Tongue (tissue), 2 donors: ENCODE measurements around the gene DNAJC2. TPM values are rescaled to one million over a fixed set of nuclear protein-coding genes. Genes with fewer than 3 reads are reported as not detected.
"Not testable (repeated sequence)": the region's sequence is repeated elsewhere in the genome, so short reads cannot be mapped to it uniquely, and the experiment has no call there.

ENCODE experiments used
- DNase-seq: peaks from one replicate; pipeline ENCODE4 v3.0.0-alpha.2; 2015
- total RNA-seq: library from RNA; depleted of rRNA; stranded (reverse); fragments of >200 nt; gene quantifications from one replicate; pipeline ENCODE4 v1.2.3, GENCODE V29; 2014

DNAJC2 gene
- total RNA-seq, 1 donor from 2014 or later = 18.0 TPM

DNA sequence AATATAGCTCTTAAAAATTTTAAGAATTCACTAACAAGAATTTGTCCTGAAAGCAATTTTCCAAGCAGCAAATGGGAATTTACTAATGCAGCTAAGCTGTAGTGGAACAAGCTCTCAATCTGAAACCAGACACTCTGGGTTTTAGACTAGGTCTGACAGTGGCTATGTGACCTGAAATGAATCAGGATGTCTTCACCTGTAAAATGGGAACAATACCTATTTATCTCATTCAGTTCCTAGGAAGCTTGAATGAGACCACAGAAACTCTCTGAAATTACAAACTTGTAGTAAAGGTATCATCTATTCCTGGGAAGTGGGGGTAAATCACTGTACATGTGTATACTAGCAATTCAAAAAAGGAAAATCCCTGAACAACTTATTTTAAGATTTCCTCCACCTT lies 1.2 kb downstream of the DNAJC2 start:
- no peak for DNase-seq

DNA sequence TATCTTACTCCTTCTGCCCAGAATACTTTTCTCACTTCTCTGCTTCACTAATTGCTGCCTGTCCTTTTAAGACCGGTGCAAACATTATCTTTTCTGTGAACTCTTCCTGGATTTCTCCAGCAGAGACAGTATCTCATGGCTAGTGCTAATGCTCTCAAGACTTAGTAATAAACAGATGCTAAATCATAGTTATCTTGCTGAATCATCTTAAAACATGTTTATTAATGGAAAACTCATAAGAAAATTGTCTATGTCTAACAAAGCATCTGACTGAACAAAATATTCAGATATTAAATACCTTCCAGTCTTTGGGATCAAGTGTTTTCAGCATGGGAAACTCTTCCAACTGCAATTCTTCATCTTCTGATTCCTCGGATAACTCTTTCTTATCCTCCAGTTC lies 3.1 kb downstream of the DNAJC2 start:
- no peak for DNase-seq

GRCh38 chr7:103338864-103339263 lies 5.7 kb downstream of the DNAJC2 start:
- DNase-seq = no peak

DNA sequence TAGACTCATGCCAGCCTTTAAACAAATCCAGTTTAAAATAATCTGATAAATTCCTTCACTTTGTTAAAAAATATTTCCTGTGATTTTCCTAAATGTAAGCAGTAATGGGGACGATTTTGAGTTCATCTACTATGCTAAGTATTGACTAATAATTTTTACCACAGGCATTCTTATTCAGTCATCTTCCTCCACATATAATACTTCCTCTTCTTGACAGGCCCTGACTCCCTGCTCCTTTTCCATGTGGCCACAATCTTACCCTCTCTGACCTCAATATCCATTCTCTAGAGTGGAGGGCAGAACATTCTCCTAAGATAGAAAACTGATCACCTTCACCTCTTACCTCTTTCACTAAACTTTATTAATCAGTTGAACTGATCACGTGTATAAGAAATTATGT lies 7.8 kb downstream of the DNAJC2 start:
- DNase-seq = no peak

DNA sequence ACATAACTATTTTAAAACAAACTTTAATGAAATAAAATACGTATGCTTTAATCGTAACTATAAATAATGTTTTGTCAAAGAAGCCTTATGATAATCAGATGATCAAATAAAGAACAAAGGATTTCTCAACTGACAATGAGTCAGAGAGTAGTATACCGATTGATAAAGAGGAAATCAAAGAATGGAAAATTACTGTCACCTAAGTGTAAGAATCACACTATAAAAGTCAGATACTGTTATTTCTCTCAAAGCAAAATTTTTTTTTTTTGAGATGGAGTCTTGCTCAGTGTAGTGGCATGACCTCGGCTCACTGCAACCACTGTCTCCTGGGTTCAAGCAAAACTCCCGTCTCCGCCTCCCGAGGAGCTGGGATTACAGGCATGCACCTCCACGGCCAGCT lies 18.8 kb downstream of the DNAJC2 start:
- no peak for DNase-seq

DNA sequence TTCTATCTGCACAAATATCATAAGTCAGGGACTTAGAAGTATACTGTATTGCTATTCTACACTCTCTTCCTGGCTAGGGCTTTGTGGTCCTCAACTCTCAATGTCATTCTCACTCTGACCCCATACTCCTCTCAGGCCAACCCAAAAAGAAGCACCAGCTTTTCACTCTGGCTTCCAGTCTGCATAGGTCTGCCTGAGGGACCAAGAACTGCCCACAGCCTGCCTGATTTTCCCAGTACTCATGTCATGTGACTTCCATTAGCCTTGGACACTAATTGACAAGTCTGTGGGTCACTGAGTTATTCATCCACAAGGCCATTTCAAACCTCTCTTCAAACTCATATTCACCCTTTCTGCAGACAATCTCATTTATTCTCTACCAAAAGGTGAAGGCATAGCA lies 27.6 kb downstream of the DNAJC2 start:
- no peak for DNase-seq

DNA sequence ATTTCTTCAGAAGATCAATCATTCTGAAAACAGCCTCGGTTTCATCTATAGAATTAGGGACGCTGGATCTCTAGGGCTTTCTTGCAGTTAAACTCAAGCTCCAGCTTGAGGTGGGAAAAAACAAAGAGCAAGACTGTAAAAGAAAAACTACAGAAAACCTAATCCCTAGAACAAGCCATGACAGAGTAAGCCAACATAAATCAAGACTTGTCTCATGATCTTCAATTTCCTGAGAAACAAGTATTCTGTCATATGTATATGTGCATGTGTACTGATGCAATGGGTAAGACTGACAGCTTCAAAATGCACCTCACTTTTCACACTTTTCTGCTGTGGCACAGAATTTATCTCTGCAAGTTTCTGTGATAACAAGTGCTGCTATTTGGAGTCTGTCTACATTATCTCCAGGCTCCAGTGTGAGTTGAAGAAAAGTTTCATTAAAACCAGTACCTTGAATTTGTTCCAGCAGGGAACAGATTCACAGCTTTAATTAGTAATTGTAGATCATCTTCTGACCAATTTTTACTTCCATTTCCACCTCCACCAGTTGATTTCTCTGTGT lies 28.1 kb downstream of the DNAJC2 start:
- DNase-seq = no peak

- no peak for DNase-seq
These were observed 29.7 kb downstream of the DNAJC2 start for GRCh38 chr7:103314852-103315251.

DNA sequence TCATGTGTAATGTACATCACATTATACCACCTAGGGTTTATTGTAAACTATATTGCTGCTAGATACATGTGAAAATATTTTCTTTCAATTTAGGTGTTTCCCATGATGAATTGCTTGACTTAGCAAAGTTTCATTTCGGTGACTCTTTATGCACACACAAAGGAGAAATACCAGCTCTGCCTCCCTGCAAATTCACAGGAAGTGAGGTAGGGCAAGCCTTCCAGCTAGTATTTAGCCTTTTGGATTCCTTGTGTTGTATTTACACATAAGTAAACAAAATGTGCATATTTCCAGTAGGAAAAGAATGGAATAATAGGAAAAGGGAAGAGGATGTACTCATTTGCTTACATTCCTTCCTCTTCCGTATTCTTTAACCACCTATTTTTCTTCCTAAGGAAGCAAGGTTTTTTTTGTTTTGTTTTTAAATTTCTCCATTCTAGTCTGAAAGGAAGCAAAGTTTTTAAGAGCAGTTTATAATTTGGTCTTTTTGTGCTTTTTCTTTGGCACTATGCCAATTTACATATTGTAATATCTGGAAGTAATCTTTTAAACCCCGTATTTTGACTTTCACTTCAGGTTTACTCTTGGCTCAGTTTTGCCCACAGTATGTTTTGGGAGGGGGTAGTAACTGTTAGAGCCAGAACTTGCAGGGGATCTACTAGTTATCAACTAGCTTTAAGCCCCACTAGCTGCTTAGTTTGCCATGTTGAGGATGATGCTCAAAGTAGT lies 36.9 kb downstream of the DNAJC2 start:
- peak; percentile 10 for DNase-seq

GRCh38 chr7:103301441-103301840 lies 43.1 kb downstream of the DNAJC2 start:
- no peak for DNase-seq

DNA sequence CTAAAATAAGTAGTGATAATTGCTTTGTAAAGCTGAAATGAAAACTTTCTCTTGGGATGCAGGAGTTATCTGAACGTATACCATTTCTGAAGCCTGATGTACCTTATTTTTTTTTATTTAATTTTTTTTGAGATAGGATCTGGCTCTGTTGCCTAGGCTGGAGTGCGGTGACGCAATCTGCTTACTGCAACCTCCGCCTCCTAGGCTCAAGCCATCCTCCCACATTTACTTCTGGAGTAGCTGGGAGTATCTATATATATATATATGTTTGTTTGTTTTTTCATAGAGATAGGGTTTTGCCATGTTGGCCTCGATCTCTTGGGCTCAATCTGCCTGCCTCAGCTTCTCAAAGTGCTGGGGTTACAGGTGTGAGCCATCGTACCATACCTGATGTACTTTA lies 44.9 kb downstream of the DNAJC2 start:
- DNase-seq = no peak

- DNase-seq = no peak
These were observed 46.8 kb downstream of the DNAJC2 start for GRCh38 chr7:103297837-103298179.

DNA sequence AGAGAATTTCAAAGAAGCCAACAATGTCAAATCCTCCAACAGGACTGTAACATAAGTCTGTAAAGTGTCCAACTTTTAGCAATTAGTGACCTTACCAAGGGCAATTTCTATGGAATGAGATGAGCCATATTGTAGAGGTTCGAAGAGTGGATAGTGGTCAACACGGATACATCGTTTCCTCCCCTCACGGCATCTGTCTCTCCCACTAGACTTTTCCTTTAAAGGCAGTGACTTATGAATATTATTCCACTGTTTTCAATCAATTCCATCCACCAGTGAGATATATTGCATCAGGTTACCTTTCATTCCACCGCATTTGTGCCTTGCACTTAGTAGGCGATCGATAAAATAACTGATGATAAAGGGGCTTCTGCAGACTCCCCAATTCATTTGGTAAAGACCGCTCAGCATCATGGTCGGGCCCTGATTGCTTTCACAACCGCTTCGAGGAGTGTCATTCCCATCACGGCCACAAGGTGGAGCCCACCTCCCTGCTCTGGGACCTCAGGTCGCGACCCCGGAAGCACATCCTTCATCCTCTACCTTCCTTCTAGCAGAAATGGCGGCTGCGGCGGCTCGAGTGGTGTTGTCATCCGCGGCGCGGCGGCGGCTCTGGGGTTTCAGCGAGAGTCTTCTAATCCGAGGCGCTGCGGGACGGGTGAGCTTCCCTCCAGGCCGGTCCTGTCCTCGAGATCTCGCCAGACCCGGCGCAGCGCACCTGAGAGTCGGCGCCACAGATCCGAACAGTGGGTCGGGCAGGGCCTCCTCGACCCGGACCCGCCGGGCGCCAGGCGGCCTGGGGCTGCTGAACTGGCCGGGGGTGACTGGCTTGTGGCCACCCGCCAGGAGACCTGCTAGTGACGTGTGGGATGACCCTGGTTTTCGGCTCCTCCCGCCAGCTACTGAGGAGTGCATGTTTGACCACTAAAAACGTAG lies 47.4 kb downstream of the DNAJC2 start, which contains the start of gene PMPCB:
Gene PMPCB (plus strand): TSS at position 535 of the 936 bp plus-strand sequence. CDS start 25 bp downstream, at position 560.
- DNase-seq = peak; percentile 98

GRCh38 chr7:103293526-103293925 lies 51.0 kb downstream of the DNAJC2 start:
- no peak for DNase-seq

DNA sequence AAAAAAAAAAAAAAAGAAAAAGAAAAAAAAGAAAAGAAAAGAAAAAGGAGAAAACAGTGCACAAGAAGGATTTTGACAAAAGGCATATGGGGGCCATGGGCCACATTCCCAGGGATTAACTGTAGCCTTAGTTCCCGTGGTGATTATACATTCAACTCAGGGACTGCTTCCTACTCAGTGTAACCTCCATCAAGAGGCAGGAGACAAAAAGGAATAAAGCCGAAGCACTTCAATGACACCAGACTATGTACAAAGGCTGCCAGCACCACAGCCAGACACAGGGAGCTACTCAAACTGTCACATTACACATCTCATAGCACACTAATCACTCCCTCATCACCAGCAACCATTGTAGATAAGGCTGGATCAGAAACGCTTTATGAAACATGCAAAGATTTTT lies 52.4 kb downstream of the DNAJC2 start:
- DNase-seq = no peak

GRCh38 chr7:103282802-103283427 lies 61.7 kb downstream of the DNAJC2 start:
- DNase-seq = not testable (repeated sequence)

DNA sequence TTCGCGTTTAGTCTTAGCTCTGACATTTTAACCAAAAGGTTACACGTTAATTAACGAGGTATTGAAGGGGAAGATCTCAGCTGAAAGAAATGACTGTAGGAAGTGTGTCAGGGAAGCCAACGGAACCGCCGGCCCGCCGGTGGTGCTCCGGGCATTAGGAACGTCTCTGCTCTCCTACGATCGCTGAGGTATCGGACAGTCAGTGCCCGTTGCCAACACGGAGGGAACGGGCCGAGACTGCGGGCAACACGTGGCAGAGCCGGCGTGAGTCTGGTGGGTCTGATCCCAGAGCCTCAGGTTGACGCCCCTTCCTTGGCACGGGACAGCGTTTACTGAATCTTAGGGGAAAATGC lies 63.8 kb downstream of the DNAJC2 start:
- peak; percentile 20 for DNase-seq

DNA sequence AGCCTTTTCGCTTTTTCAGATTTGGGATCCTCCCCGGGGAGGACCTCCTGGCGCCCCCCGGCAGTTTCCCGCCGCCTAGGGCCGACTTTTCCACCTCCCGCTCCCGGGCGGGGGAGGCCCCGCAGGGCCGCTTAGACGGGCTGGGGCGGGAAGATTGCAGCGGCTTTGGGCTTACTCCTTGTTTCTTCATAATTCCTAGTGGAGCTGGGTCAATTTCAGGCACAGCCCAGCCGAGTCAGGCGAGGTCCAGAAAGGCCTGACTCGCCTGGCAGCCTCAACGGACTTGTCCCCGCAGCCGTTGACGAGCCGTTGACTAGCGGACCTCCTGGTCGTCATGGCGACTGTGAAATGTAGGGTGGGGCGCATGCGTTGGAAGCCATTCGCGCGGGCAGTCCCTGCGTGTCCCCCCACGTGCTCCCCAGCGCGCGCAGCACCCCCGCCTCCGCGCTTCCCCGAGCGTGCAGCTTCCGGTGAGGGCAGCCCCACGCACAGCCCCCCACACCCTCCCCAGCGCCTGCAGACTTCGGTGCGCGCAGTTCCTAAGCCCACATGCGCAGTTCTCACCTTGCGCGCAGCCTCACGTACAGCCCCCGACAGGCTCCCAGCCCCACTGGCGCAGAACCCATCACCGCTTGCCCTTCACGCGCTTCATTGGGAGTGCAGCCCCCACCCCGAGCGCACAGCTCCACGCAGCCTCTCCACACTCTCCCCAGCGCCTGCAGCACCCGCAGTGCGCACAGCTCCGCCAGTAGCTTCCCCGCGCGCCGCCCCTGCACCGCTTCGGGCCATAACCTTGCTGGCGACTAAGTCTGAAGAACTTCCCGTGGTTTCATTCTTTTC lies 64.4 kb downstream of the DNAJC2 start:
- peak; percentile 80 for DNase-seq

DNA sequence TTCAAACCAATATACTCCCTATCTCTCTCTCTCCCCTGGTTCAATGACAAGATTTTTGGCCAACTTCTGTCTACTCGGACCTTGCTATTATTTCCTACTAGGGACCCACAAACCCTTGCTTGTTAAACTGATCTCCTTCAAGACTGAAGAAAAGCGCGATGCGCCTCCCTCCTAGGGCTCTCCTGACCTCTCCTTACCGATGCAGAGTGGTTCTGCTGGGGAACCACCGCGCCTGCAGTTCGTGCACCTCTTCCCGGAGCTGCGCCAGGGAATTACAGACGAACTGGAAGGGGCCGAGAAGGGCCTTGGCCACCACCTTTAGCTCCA lies 65.0 kb downstream of the DNAJC2 start:
- DNase-seq = not testable (repeated sequence)

GRCh38 chr7:103278195-103278594 lies 66.4 kb downstream of the DNAJC2 start:
- not testable (repeated sequence) for DNase-seq

- DNase-seq = not testable (repeated sequence)
These were observed 69.7 kb downstream of the DNAJC2 start for GRCh38 chr7:103274867-103275266.

DNA sequence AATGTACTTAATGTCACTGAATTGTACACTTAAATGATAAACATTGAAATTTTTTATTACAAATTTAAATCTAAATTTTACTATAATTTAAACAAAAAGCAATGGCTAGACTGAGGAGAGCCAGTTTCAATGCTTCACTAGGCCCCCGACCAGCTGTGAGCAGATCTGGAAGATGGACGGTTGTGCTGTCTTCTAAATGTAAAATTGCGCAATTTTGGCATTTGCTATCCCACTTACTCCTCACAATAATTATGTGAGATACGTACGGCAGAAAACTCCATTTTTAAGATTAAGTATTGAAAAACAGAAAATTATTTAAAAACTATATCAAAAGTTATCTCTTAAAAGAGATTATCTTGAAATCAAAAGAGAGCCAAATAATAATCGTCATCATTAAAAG lies 71.2 kb downstream of the DNAJC2 start:
- DNase-seq = not testable (repeated sequence)
